ENCODE results near the gene SOX13.
A peak's percentile ranks its signal among the peaks of the same experiment; 100 is the strongest.

The SOX13 gene

DNA sequence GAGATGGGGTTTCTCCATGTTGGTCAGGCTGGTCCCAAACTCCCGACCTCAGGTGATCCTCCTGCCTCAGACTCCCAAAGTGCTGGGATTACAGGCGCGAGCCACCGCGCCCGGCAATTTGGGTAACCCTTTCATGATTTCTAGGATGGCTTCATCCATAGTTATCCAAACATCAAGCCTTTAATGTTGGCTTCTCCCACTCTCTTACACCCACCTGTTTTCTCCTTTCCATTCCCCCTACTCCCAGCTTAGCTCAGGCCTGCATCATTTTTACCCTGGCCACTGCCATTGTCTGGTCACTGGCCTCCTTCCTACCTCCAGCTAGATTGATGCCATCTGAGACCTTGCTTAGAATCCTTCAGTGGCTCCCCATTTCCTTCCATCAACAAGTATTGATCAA is 2.0 kb upstream of the SOX13 start:
- DNase-seq (ENCODE audit: low read depth): no peak
- TF ChIP-seq, protein P1, sequence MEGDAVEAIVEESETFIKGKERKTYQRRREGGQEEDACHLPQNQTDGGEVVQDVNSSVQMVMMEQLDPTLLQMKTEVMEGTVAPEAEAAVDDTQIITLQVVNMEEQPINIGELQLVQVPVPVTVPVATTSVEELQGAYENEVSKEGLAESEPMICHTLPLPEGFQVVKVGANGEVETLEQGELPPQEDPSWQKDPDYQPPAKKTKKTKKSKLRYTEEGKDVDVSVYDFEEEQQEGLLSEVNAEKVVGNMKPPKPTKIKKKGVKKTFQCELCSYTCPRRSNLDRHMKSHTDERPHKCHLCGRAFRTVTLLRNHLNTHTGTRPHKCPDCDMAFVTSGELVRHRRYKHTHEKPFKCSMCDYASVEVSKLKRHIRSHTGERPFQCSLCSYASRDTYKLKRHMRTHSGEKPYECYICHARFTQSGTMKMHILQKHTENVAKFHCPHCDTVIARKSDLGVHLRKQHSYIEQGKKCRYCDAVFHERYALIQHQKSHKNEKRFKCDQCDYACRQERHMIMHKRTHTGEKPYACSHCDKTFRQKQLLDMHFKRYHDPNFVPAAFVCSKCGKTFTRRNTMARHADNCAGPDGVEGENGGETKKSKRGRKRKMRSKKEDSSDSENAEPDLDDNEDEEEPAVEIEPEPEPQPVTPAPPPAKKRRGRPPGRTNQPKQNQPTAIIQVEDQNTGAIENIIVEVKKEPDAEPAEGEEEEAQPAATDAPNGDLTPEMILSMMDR (IDR thresholded peaks at IDR 0.05; ENCODE audit: low read depth, low read length, missing control alignments): no peak

DNA sequence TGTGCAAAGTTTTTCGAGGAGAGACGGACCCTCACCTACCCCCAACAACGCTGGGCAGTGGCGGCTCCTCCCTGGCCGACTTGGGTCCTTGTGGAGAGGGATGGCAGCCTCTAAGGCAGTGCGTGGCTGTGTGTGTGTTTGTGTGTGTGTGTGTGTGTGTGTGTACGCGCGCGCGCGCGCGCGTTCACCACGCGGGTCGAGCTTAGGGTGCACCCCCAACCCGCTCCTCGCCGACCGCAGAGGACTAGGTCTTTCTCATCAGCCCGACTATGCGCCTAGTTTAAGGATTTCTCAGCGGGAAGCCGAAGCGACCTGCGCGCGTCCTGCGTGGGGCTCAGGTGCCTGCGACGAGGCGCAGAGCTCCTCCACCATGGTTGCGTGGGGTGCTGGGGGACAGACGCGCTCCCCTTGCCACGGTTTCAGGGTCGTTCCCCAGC is 940 bp downstream of the SOX13 start:
- peak overlapping the region; percentile 63 for H3K4me3 ChIP-seq (ENCODE audit: low read depth, low read length)
- in situ Hi-C loops (cut with HindIII; ENCODE audit: low sequenced_read_pairs): no loop called here
- no peak for DNase-seq (ENCODE audit: low read depth)

More for the DNA sequence above, 2.0 kb upstream of the SOX13 start:
- in situ Hi-C loops (cut with HindIII; ENCODE audit: low sequenced_read_pairs): no loop called here
- H3K4me3 ChIP-seq (ENCODE audit: low read depth, low read length): no peak overlapping the region

DNA sequence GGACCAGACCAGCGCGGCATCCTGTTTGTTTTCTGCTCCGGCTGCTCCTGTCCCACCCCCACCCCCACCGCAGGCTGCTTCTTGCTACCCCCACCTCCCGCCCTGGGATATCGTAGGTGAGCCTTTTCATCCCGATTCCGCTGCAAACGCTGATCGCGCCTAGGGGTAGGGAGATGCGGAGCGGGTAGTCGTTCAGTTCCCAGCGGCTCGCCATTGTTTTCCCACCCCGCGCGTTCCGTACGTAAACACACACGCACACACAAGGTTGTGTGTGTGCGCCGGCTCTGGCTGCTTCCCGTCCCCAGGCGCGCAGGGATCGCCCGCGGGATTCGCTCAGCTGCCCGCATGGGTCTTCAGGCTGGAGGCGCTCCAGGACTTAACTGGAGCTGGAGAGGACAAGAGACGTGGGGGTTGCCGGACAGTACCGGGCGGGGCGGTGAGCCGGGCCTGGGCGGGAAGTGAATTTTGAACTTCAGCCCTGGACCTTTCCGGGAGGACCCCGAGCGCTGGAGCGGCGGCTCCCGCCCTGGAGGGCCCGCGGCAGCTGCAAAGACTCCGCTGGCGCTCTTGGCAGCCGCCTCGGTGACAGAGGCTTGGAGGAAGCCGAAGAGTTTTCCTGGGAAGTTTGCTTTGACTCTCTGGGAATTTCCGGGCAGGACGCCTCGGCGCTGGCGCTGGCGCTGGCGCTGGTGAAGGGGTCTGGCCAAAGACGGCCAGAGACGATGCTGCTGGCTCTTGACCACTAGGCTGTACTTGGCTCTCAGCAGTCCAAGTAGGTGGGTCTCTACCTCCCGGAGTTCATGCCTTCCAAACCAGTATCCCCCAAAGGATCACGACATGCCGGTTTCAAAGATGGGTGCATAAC is 1.6 kb downstream of the SOX13 start:
- in situ Hi-C loops (cut with HindIII; ENCODE audit: low sequenced_read_pairs): no loop called here
- TF ChIP-seq, protein P1 (IDR thresholded peaks at IDR 0.05; ENCODE audit: low read depth, low read length, missing control alignments): no peak
- DNase-seq (ENCODE audit: low read depth): no peak
- peak overlapping the region; percentile 63 for H3K4me3 ChIP-seq (ENCODE audit: low read depth, low read length)

More for the DNA sequence above, 940 bp downstream of the SOX13 start:
- TF ChIP-seq, protein P1 (IDR thresholded peaks at IDR 0.05; ENCODE audit: low read depth, low read length, missing control alignments): no peak

GRCh38 chr1:204075139-204075521 is 2.2 kb downstream of the SOX13 start:
- in situ Hi-C loops (cut with HindIII; ENCODE audit: low sequenced_read_pairs): no loop called here
- TF ChIP-seq, protein P1 (IDR thresholded peaks at IDR 0.05; ENCODE audit: low read depth, low read length, missing control alignments): no peak
- H3K4me3 ChIP-seq (ENCODE audit: low read depth, low read length): peak overlapping the region; percentile 63
- DNase-seq (ENCODE audit: low read depth): no peak

DNA sequence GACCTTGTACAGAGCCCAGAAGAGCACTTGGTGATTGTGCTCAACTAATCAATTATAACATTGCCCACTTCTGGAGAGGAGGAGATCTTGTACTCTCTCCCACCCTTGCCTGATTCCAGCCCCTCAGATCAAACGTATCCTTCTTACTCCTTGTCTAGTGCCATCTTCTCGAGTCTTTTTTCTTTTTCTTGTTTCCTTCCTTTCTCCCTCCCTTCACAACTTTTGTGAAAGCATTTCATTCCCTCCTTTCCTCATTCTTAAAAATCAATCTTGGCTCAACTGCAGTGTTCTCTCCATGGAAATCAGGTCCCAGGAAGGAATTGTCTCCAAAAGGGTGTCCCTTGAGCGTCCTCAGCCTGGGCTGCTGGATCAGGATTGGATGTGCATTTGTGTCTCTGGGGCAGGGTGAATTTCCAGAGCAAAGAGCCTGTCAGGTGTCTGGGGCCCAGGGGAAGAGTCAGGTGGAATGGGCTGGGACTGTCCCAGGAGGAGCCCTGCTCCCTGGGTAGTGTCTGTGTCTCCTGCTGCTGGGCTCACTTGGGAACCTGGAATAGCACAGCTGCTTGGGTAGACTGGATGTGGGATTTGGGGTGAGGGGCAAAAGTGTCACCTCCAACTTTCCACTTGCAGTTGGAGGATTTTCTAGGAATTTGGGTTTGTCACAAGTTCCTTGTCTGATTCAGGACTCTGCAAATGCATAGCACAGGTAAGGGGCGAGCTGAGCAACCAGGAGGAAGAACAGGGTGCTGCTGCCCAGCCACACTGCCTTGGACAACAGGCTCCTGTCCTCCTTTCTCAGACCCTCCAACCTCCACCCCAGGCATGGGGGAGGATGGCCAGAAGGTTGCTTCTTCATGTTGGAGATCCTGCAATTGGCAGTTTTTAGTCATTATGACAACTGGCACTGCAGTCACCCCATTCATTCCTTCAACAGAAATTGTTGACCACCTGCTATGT is 3.3 kb downstream of the SOX13 start:
- in situ Hi-C loops (cut with HindIII; ENCODE audit: low sequenced_read_pairs): no loop called here
- H3K4me3 ChIP-seq (ENCODE audit: low read depth, low read length): no peak overlapping the region
- TF ChIP-seq, protein P1 (IDR thresholded peaks at IDR 0.05; ENCODE audit: low read depth, low read length, missing control alignments): no peak
- no peak for DNase-seq (ENCODE audit: low read depth)

- TF ChIP-seq, protein P1 (IDR thresholded peaks at IDR 0.05; ENCODE audit: low read depth, low read length, missing control alignments): no peak
- in situ Hi-C loops (cut with HindIII; ENCODE audit: low sequenced_read_pairs): no loop called here
- DNase-seq (ENCODE audit: low read depth): no peak
- H3K4me3 ChIP-seq (ENCODE audit: low read depth, low read length): no peak overlapping the region
These were observed 4.0 kb downstream of the SOX13 start for GRCh38 chr1:204076891-204077290.
